Cardiac fibroblast (primary cell): ENCODE data around the gene SLC25A45.

Source experiments
- DNase-seq, 2 donors: peaks; one replicate each; pipeline versions ENCODE4 v3.0.0 to v3.0.0-alpha.2; 2010; ENCODE audit warnings: low read depth in 2 of 2
- H3K4me3 ChIP-seq, 2 donors: replicated peaks in 1 of 2; 1 replicate in 1 of 2; 2 replicates in 1 of 2; pipeline ENCODE4 v1.5.1; 2011; ENCODE audit warnings: low read depth in 2 of 2, low read length in 2 of 2, mild to moderate bottlenecking in 2 of 2, moderate library complexity in 1 of 2
- TF ChIP-seq, protein P1 (sequence below): IDR thresholded peaks from one replicate; pipeline ENCODE4 v1.5.1; 2011; ENCODE audit warnings: low read depth, mild to moderate bottlenecking, low read length, inconsistent platforms

Gene SLC25A45

DNA sequence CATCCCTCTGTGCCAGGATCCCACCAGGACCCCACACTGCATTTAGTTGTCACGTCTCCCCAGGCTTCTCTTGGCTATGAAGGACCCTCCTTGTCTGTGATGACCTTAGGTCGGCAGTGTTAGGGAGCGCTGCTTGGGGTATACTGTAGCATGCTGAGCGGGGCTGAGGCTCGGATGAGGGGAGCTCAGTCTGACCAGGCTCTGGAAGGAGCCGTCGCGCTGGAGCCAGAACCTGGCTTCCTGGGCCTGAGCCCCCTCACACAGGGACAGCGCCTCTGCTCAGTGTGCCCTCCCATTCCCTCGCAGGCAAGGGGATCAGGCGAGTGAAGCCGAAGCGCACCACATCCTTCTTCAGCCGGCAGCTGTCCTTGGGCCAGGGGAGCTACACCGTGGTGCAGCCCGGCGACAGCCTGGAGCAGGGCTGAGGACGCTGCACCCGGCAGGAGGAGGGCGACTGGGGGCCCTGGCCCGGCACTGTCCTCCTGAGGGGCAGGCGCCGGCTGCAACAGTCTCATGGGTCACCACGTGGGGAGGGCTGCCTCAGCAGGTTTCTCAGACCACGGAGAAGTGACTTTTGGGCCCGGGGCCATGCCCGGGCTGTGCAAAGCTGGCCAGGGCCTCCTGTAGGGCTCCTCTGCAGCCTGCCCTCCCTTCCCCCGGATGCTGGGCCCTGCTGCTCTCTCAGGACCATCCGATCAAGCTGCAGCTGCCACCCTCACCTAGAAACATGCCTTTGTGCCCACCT, 28.7 kb upstream of the SLC25A45 start:
- H3K4me3 ChIP-seq = no peak overlapping the region
- TF ChIP-seq, protein P1, sequence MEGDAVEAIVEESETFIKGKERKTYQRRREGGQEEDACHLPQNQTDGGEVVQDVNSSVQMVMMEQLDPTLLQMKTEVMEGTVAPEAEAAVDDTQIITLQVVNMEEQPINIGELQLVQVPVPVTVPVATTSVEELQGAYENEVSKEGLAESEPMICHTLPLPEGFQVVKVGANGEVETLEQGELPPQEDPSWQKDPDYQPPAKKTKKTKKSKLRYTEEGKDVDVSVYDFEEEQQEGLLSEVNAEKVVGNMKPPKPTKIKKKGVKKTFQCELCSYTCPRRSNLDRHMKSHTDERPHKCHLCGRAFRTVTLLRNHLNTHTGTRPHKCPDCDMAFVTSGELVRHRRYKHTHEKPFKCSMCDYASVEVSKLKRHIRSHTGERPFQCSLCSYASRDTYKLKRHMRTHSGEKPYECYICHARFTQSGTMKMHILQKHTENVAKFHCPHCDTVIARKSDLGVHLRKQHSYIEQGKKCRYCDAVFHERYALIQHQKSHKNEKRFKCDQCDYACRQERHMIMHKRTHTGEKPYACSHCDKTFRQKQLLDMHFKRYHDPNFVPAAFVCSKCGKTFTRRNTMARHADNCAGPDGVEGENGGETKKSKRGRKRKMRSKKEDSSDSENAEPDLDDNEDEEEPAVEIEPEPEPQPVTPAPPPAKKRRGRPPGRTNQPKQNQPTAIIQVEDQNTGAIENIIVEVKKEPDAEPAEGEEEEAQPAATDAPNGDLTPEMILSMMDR = no peak
- no peak for DNase-seq

DNA sequence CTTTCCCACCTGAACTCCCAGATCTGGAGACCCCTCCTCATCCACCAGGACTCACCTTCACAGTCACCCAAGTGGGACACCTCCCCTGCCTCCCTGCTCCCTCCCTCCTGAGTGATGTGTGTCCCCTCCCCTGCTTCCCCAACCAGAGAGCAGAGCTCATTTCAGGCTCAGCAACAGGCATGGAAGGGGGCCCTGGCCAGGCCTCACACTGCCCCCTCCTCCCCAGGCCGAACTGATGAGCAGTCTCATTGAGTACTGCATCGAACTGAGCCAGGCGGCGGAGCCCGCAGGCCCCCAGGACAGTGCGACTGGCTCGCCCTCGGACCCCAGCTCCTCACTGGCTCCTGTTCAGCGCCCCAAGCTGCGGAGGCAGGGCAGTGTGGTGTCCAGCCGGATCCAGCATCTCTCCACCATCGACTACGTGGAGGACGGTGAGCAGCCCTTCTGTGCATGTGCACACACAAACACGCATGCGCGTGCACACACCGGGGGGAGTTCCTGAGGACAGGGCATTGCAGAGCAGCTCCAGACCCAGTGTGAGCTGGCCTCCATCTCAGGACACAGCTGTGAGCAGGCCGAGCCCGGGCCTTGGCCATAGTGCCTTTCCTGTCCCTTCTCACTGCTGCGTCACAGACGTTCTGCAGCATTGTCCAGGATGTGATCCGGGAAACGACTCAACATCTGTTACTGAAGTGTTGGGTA, 22.3 kb upstream of the SLC25A45 start:
- H3K4me3 ChIP-seq = no peak overlapping the region
- TF ChIP-seq, protein P1 = no peak
- no peak for DNase-seq

- no peak overlapping the region for H3K4me3 ChIP-seq
- DNase-seq = no peak
- TF ChIP-seq, protein P1 = no peak
Observed at GRCh38 chr11:65404210-65404609, 21.8 kb upstream of the SLC25A45 start.

DNA sequence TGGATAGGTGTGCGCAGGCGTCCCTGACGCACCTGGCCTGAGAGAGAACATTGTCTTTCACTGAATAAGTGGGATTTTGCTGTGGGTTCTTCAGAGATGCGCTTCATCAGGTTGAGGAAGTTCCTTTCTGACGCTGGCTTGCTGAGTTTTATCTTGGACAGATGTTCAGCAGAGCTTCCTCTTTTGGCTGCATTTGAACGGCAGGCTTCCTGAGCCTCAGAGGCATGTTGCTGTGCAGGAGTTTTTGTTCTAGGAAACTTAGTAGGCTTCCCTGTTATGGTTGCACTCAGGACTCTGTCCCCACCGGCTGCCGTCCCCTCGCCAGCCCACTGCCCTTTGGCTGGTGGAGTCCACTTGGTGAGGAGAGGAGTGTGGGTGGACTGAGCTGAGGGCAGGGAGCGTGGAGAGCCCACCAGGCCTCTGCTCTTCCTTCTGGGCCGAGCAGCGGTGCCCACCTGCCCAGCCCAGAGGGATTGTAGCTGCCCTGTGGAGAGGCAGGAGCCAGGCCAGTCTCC, 21.2 kb upstream of the SLC25A45 start:
- DNase-seq = no peak
- H3K4me3 ChIP-seq = no peak overlapping the region
- TF ChIP-seq, protein P1 = no peak

DNA sequence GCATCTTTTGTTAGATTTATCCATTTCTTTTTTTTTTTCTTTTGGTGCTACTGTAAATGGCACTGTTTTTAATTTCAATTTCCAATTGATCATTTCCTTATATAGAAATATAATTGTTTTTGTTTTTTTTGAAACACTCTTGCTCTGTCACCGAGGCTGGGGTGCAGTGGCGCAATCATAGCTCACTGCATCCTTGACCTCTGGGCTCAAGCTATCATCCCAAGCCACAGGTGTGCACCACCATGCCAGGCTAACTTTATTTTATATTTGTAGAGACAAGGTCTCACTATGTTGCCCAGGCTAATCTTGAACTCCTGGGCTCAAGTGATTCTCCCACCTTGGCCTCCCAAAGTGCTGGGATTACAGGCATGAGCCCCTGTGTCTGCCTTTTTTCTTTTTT, 20.3 kb upstream of the SLC25A45 start:
- no peak for DNase-seq
- TF ChIP-seq, protein P1 = no peak
- H3K4me3 ChIP-seq = no peak overlapping the region

DNA sequence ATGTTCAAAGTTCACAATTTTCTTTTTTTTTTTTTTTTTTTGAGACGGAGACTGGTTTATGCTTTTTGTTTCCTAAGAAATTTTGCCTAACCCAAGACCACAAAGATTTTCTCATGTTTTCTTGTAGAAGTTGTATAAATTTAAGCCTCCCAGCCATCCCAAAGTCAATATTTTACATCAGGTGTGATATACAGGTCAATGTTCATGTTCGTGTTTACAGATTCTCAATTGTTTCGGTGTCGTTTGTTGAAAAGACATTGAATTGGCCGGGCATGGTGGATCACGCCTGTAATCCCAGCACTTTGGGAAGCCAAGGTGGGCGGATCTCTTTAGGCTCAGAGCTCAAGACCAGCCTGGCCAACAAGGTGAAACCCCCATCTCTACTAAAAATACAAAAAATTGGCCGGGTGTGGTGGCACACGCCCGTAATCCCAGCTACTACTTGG, 19.4 kb upstream of the SLC25A45 start:
- TF ChIP-seq, protein P1 = no peak
- no peak for DNase-seq
- H3K4me3 ChIP-seq = no peak overlapping the region
